PC-3 (cell line): Measurements from ENCODE around the gene MAIP1. TPM values are rescaled to one million over a fixed set of nuclear protein-coding genes. Genes with fewer than 3 reads are reported as not detected.
A peak's percentile ranks its signal among the peaks of the same experiment; 100 is the strongest.
"Not testable (repeated sequence)": the region's sequence is repeated elsewhere in the genome, so short reads cannot be mapped to it uniquely, and the experiment has no call there.

Source experiments
- ATAC-seq: fragments of 200-7000 bp; cut with Tn5 transposase; 2 replicates; pipeline ENCODE4 v1.9.1; 2020; ENCODE audit warnings: mild to moderate bottlenecking, moderate library complexity
- BruUV-seq: library from RNA; stranded (reverse); fragments of 400-500 nt; replicated peaks from 2 replicates; lab custom pipeline; 2021; lab: Mats Ljungman, UMichigan
- CTCF ChIA-PET: fragments of 300-600 bp; sonication (Branson Sonifier 250); formaldehyde crosslinking; loops from one replicate; lab custom pipeline; 2022; ENCODE audit warnings: antibody characterized with exemption; lab: Charles Lee
- POLR2A ChIA-PET: fragments of 300-600 bp; sonication (Branson Sonifier 250); formaldehyde crosslinking; loops from one replicate; lab custom pipeline; 2022; ENCODE audit warnings: antibody characterized with exemption; ENCODE audit not compliant: unreplicated experiment; lab: Charles Lee
- DNase-seq: peaks from one replicate; pipeline ENCODE4 v3.0.0-alpha.2; 2015
- H2AFZ ChIP-seq: fragments of 300-600 bp; sonication (generic); 2 replicates; pipeline ENCODE4 v1.6.0; 2016; ENCODE audit warnings: antibody characterized with exemption, low read length
- H3F3A ChIP-seq: fragments of 300-600 bp; sonication (generic); one replicate; pipeline ENCODE4 v1.6.0; 2017; ENCODE audit warnings: antibody characterized with exemption, low read length, control low read depth, mild to moderate bottlenecking; ENCODE audit not compliant: unreplicated experiment
- H3K27ac ChIP-seq: fragments of 300-600 bp; sonication (generic); 2 replicates; pipeline ENCODE4 v1.5.1; 2016; ENCODE audit warnings: mild to moderate bottlenecking, low read length
- H3K27me3 ChIP-seq: fragments of 300-600 bp; sonication (generic); 2 replicates; pipeline ENCODE4 v1.6.1; 2016; ENCODE audit warnings: low read length, mixed read lengths
- H3K36me3 ChIP-seq: fragments of 300-600 bp; sonication (generic); 2 replicates; pipeline ENCODE4 v1.6.1; 2016; ENCODE audit warnings: low read depth, mixed run types, low read length, mixed read lengths
- H3K4me1 ChIP-seq: fragments of 300-600 bp; sonication (generic); 2 replicates; pipeline ENCODE4 v1.5.1; 2016; ENCODE audit warnings: low read length; ENCODE audit not compliant: insufficient read depth
- H3K4me2 ChIP-seq: fragments of 300-600 bp; sonication (generic); 2 replicates; pipeline ENCODE4 v1.6.0; 2016; ENCODE audit warnings: low read length
- H3K4me3 ChIP-seq: fragments of 300-600 bp; sonication (generic); 2 replicates; pipeline ENCODE4 v1.5.1; 2016; ENCODE audit warnings: mild to moderate bottlenecking, low read length, mixed read lengths
- H3K79me2 ChIP-seq: fragments of 300-600 bp; sonication (generic); 2 replicates; pipeline ENCODE4 v1.6.1; 2017; ENCODE audit warnings: low read length, mixed read lengths
- H3K9ac ChIP-seq: fragments of 300-600 bp; sonication (generic); 2 replicates; pipeline ENCODE4 v1.6.0; 2016; ENCODE audit warnings: mild to moderate bottlenecking, low read length
- H3K9me2 ChIP-seq: fragments of 300-600 bp; sonication (generic); replicated peaks from 2 replicates; pipeline ENCODE4 v1.6.1; 2016; ENCODE audit warnings: mixed run types, low read length, mixed read lengths
- H3K9me3 ChIP-seq: fragments of 300-600 bp; sonication (generic); 2 replicates; pipeline ENCODE4 v1.6.1; 2016; ENCODE audit warnings: low read length, mixed read lengths
- H4K20me1 ChIP-seq: fragments of 300-600 bp; sonication (generic); 2 replicates; pipeline ENCODE4 v1.6.1; 2016; ENCODE audit warnings: low read length, mixed read lengths
- CTCF ChIP-seq: fragments of 300-600 bp; sonication (generic); conservative IDR thresholded peaks from 2 replicates; pipeline ENCODE4 v1.5.1; 2017; ENCODE audit warnings: antibody characterized with exemption, low read depth, mild to moderate bottlenecking, low read length
- EZH2 ChIP-seq: fragments of 300-600 bp; sonication (generic); IDR thresholded peaks from one replicate; pipeline ENCODE4 v1.6.1; 2017; ENCODE audit warnings: antibody characterized with exemption, mild to moderate bottlenecking, low read length; ENCODE audit not compliant: unreplicated experiment
- EZH2phosphoT487 ChIP-seq: fragments of 300-600 bp; sonication (generic); IDR thresholded peaks from 2 replicates; pipeline ENCODE4 v1.6.1; 2018; ENCODE audit warnings: mild to moderate bottlenecking, antibody characterized with exemption, low read length, borderline replicate concordance
- intact Hi-C: fragments of 100-400 bp; cut with micrococcal nuclease; formaldehyde crosslinking; loops from 2 replicates; pipeline ENCODE4 v1.9.0; 2023
- total RNA-seq: library from RNA; depleted of rRNA; stranded (reverse); fragments of >200 nt; gene quantifications from 2 replicates; pipeline ENCODE4 v1.2.3, GENCODE V29; 2014

The MAIP1 gene
- total RNA-seq, 1 experiment from 2014 or later: 44.7 TPM

- intact Hi-C loops: loop anchor here (1.0 kb wide), 1 partner anchor 43 kb away; the partner anchor contains the start of genes MAIP1 and TYW5
- no peak for TF ChIP-seq EZH2phosphoT487
- no peak for TF ChIP-seq EZH2
- no peak for TF ChIP-seq CTCF
- peak overlapping the region; percentile 93 for H3K4me2 ChIP-seq
- BruUV-seq: no TSS peak
- H2AFZ ChIP-seq: peak overlapping the region; percentile 76
- no peaks in the 10 kb centered on the region for H3K9me2 ChIP-seq
- H3K27me3 ChIP-seq: no peaks in the 10 kb centered on the region
- no peaks in the 10 kb centered on the region for H3F3A ChIP-seq
- POLR2A ChIA-PET: no interaction called here
- CTCF ChIA-PET: no interaction called here
- 0 out of 2 replicates have a peak, but pooled peaks cover 3% of the 10 kb centered on the region for H3K9me3 ChIP-seq
- H3K4me3 ChIP-seq: peak overlapping the region; percentile 98
- H3K27ac ChIP-seq: peak overlapping the region; percentile 65
- peaks cover 16% of the 10 kb centered on the region for H3K4me1 ChIP-seq
- H3K79me2 ChIP-seq: peaks cover 51% of the 10 kb centered on the region
- H4K20me1 ChIP-seq: peaks cover 13% of the 10 kb centered on the region
- H3K9ac ChIP-seq: peak overlapping the region; percentile 86
- ATAC-seq (no peak), DNase-seq (peak; percentile 25)
- peaks cover 25% of the 10 kb centered on the region for H3K36me3 ChIP-seq
Observed at GRCh38 chr2:199911877-199912161, 43.6 kb upstream of the MAIP1 start.

- BruUV-seq: not testable (repeated sequence)
Observed at GRCh38 chr2:199912553-199913114, 42.7 kb upstream of the MAIP1 start.

GRCh38 chr2:199914372-199914958 lies 40.9 kb upstream of the MAIP1 start:
- Histone ChIP-seq H3K9ac (no peak overlapping the region), H3K9me2 (no peaks in the 10 kb centered on the region), H4K20me1 (peaks cover 13% of the 10 kb centered on the region), H3K9me3 (0 out of 2 replicates have a peak, but pooled peaks cover 4% of the 10 kb centered on the region), H3K79me2 (peaks cover 76% of the 10 kb centered on the region), H3K27me3 (no peaks in the 10 kb centered on the region), H3K4me2 (peak overlapping the region; percentile 61), H3K4me3 (peak overlapping the region; percentile 35; the same call in 1 of the 2 replicates), H2AFZ (no peak overlapping the region), H3K27ac (no peak overlapping the region), H3F3A (no peaks in the 10 kb centered on the region), H3K4me1 (peaks cover 16% of the 10 kb centered on the region), H3K36me3 (peaks cover 47% of the 10 kb centered on the region)
- BruUV-seq: no TSS peak
- TF ChIP-seq EZH2: no peak
- TF ChIP-seq CTCF: no peak
- no peak for TF ChIP-seq EZH2phosphoT487
- DNase-seq: no peak
- intact Hi-C loops: no loop called here
- ATAC-seq: no peak
- ChIA-PET POLR2A (no interaction called here), CTCF (no interaction called here)

More at GRCh38 chr2:199912553-199913114, 42.7 kb upstream of the MAIP1 start:
- H3F3A ChIP-seq, intact Hi-C loops, H3K27me3 ChIP-seq, H2AFZ ChIP-seq, POLR2A ChIA-PET, H3K9me2 ChIP-seq, H3K9me3 ChIP-seq, CTCF ChIA-PET, ATAC-seq, H3K27ac ChIP-seq, DNase-seq: not testable (repeated sequence)
- Histone ChIP-seq H4K20me1 (peaks cover 13% of the 10 kb centered on the region), H3K9ac (peak overlapping the region; percentile 86), H3K4me1 (peaks cover 16% of the 10 kb centered on the region), H3K4me2 (peak overlapping the region; percentile 93), H3K4me3 (peak overlapping the region; percentile 98), H3K79me2 (peaks cover 60% of the 10 kb centered on the region), H3K36me3 (peaks cover 33% of the 10 kb centered on the region)
